ENCODE results near the gene EVC. TPM values are rescaled to one million over a fixed set of nuclear protein-coding genes. Genes with fewer than 3 reads are reported as not detected.

The EVC gene
- total and polyA plus RNA-seq, 2 of the 8 experiments (the other 6 are each of a cell fraction or from before 2014, with no cell fraction given), result 2.6 to 9.8 TPM

DNA sequence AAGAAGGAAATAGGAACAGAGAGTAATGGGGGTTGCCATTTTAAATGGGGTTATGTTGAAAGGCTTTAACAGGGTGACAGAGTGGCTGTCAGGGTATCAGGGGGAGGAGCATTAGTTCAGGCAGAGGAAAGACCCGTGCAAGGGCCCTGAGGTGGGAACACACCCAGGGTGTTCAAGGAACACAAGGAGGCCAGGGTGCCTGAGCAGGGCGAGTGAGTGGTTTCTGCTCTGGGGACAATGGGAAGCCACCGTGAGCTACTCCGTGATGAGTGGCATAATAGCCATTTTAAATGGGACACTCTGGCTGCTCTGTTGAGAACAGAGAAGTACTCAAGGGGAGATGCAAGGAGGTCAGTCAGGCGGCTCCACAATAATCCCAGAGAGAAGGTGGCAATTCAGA lies 7.2 kb upstream of the EVC start:
- WGBS, 2 experiments (ENCODE audit: extremely low coverage in 1 of 2, insufficient coverage in 1 of 2, insufficient read length in 1 of 2, insufficient replicate concordance in 2 of 2, low coverage in 1 of 2, low lambda C conversion rate in 2 of 2, missing lambda C conversion rate in 1 of 2), result 89% methylated on average over 5 of the region's 5 CpGs; no CpG with 5 or more reads in 1 of the 2 experiments
- TF ChIP-seq SP4 (IDR thresholded peaks at IDR 0.05; ENCODE audit: low read length) (no peak), NANOG (IDR thresholded peaks at IDR 0.05; ENCODE audit: insufficient read depth, low read depth, low read length, poor library complexity, severe bottlenecking) (no peak), CREB1 (IDR thresholded peaks at IDR 0.05) (no peak), POU5F1 (IDR thresholded peaks at IDR 0.05; ENCODE audit: low read depth, low read length) (no peak), TAF1 (IDR thresholded peaks at IDR 0.05; ENCODE audit: low read depth, low read length) (no peak)
- Histone ChIP-seq H4K5ac (ENCODE audit: insufficient read length, low read depth, low read length) (no peak overlapping the region), H2BK5ac (ENCODE audit: low read depth, low read length) (no peak overlapping the region), H4K91ac (replicated peaks; ENCODE audit: insufficient read length, low read length) (no peak overlapping the region), H3K27me3 (replicated peaks in 1 of 4; ENCODE audit: control insufficient read depth in 3 of 4, extremely low read depth in 1 of 4, insufficient read depth in 3 of 4, low read length in 3 of 4) (peaks cover 0 to 10% (median 6%) of the 10 kb centered on the region in 4 experiments; a peak in 4 of 7 replicates), H2BK20ac (ENCODE audit: low read length) (no peak overlapping the region), H4K8ac (ENCODE audit: extremely low read depth, insufficient read depth, low read length) (no peak overlapping the region), H4K20me1 (replicated peaks in 1 of 2; ENCODE audit: control insufficient read depth in 1 of 2, insufficient read depth in 2 of 2, low read length in 2 of 2) (no peaks in the 10 kb centered on the region), H2BK120ac (replicated peaks; ENCODE audit: low read depth, low read length) (no peak overlapping the region), H3K9ac (replicated peaks in 1 of 4; ENCODE audit: extremely low read depth in 1 of 4, low read depth in 3 of 4, low read length in 3 of 4) (no peak overlapping the region), H3K4me3 (ENCODE audit: extremely low read depth in 1 of 4, insufficient read depth in 2 of 4, low read depth in 3 of 4, low read length in 4 of 4) (no peak overlapping the region), H3K27ac (ENCODE audit: low read depth, low read length) (no peak overlapping the region), H3K4ac (replicated peaks; ENCODE audit: insufficient read length, low read depth, low read length) (no peak overlapping the region), H3K56ac (replicated peaks; ENCODE audit: insufficient read length, low read depth, low read length) (no peak overlapping the region), H2AFZ (ENCODE audit: low read length) (no peak overlapping the region), H3K36me3 (ENCODE audit: control insufficient read depth in 2 of 4, insufficient read depth in 4 of 4, low read length in 3 of 4) (peaks cover 0 to 9% (median 3%) of the 10 kb centered on the region in 4 experiments; a peak in 3 of 8 replicates), H3K79me2 (ENCODE audit: control insufficient read depth in 1 of 2, insufficient read depth in 2 of 2, low read length in 2 of 2) (no peaks in the 10 kb centered on the region), H2BK12ac (ENCODE audit: low read depth, low read length) (no peak overlapping the region), H3K4me1 (replicated peaks in 1 of 4; ENCODE audit: control insufficient read depth in 3 of 4, insufficient read depth in 4 of 4, low read length in 3 of 4) (peaks cover 0 to 10% (median 5%) of the 10 kb centered on the region in 4 experiments; a peak in 5 of 7 replicates), H3K9me3 (ENCODE audit: insufficient read depth in 2 of 2, low read depth in 1 of 2, low read length in 1 of 2) (peaks cover 4 to 8% of the 10 kb centered on the region in 2 experiments), H2AK5ac (ENCODE audit: low read depth, low read length) (no peak overlapping the region), H3K4me2 (ENCODE audit: insufficient read depth in 1 of 2, low read depth in 2 of 2, low read length in 2 of 2) (no peak overlapping the region), H3K18ac (ENCODE audit: extremely low read depth, low read length) (no peak overlapping the region), H3K79me1 (ENCODE audit: low read depth, low read length) (no peaks in the 10 kb centered on the region; the same call in 1 of the 2 replicates), H2BK15ac (ENCODE audit: low read length) (no peak overlapping the region), H3K23me2 (ENCODE audit: low read depth, low read length) (peaks cover 10% of the 10 kb centered on the region; the same call in 1 of the 2 replicates), H3K23ac (ENCODE audit: insufficient read length) (no peak overlapping the region), H3K14ac (ENCODE audit: insufficient read length) (no peak overlapping the region)
- POLR2A ChIA-PET (ENCODE audit: partially characterized antibody), result no interaction called here
- no peak for FAIRE-seq
- CTCF ChIA-PET (ENCODE audit: partially characterized antibody), result no interaction called here
- no peak for DNase-seq (ENCODE audit: low read depth in 1 of 2, low spot score in 2 of 2)

Measured in H1 (cell line).